Measurements from ENCODE around the gene LPAR6.
A peak's percentile ranks its signal among the peaks of the same experiment; 100 is the strongest.

The LPAR6 gene

GRCh38 chr13:48403151-48403631, 9.7 kb downstream of the LPAR6 start:
- peaks cover 91% of the 10 kb centered on the region for H3K4me1 ChIP-seq (ENCODE audit: insufficient read depth, low read length, poor library complexity, severe bottlenecking)
- peak overlapping the region; percentile 50 for H3K4me3 ChIP-seq (ENCODE audit: low read length, poor library complexity, severe bottlenecking)
- no peak for TF ChIP-seq EZH2phosphoT487 (IDR thresholded peaks at IDR 0.05; ENCODE audit: borderline replicate concordance)
- TF ChIP-seq, protein P1, sequence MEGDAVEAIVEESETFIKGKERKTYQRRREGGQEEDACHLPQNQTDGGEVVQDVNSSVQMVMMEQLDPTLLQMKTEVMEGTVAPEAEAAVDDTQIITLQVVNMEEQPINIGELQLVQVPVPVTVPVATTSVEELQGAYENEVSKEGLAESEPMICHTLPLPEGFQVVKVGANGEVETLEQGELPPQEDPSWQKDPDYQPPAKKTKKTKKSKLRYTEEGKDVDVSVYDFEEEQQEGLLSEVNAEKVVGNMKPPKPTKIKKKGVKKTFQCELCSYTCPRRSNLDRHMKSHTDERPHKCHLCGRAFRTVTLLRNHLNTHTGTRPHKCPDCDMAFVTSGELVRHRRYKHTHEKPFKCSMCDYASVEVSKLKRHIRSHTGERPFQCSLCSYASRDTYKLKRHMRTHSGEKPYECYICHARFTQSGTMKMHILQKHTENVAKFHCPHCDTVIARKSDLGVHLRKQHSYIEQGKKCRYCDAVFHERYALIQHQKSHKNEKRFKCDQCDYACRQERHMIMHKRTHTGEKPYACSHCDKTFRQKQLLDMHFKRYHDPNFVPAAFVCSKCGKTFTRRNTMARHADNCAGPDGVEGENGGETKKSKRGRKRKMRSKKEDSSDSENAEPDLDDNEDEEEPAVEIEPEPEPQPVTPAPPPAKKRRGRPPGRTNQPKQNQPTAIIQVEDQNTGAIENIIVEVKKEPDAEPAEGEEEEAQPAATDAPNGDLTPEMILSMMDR (conservative IDR thresholded peaks at IDR 0.05; ENCODE audit: low read length) = no peak

DNA sequence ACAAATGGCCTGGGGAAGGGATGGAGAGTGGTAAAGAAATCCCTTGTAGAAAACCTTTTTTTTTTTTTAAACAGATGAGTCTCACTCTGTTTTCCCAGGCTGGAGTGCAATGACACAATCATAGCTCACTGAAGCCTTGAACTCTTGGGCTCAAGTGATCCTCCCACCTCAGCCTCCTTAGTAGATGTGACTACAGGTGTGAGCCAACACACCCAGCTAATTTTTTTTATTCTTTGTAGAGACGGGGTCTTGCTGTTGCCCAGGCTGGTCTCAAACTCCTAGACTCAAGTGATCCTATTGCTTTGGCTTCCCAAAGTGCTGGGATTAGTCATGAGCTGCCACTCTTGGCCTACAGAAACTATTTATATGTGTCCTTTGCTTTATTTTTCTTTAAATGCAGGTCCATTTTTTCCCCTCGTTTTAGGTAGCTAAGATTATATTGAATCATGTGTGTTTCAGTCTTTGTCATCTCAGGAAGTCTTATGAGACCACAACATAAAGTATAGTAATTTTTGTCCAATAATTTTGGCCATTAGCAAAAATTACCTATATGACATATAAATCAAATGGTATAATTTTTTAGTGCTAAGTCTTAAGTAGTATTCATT, 10.5 kb downstream of the LPAR6 start:
- Histone ChIP-seq H3K36me3 (ENCODE audit: insufficient read depth, low read length) (no peaks in the 10 kb centered on the region), H3K4me2 (ENCODE audit: low read depth, low read length, poor library complexity, severe bottlenecking) (peak overlapping the region; percentile 69), H3K9ac (ENCODE audit: low read depth, low read length, poor library complexity, severe bottlenecking) (no peak overlapping the region), H3F3A (ENCODE audit: low read depth) (peaks cover 13% of the 10 kb centered on the region), H3K4me1 (ENCODE audit: insufficient read depth, low read length, poor library complexity, severe bottlenecking) (peaks cover 93% of the 10 kb centered on the region), H3K4me3 (ENCODE audit: low read length, poor library complexity, severe bottlenecking) (peak overlapping the region; percentile 50), H3K27me3 (ENCODE audit: insufficient read depth, low read length, poor library complexity, severe bottlenecking) (no peaks in the 10 kb centered on the region), H3K79me2 (ENCODE audit: insufficient read depth, low read length) (peaks cover 65% of the 10 kb centered on the region), H2AFZ (ENCODE audit: low read length) (no peak overlapping the region), H3K9me2 (replicated peaks; ENCODE audit: low read depth, low read length) (no peaks in the 10 kb centered on the region), H3K9me3 (ENCODE audit: insufficient read depth, low read depth, low read length) (no peaks in the 10 kb centered on the region), H4K20me1 (ENCODE audit: insufficient read depth, low read length, poor library complexity, severe bottlenecking) (no peaks in the 10 kb centered on the region)
- no peak for TF ChIP-seq EZH2phosphoT487 (IDR thresholded peaks at IDR 0.05; ENCODE audit: borderline replicate concordance)
- TF ChIP-seq, protein P1 (conservative IDR thresholded peaks at IDR 0.05; ENCODE audit: low read length) = no peak

More at GRCh38 chr13:48403151-48403631, 9.7 kb downstream of the LPAR6 start:
- peak overlapping the region; percentile 69 for H3K4me2 ChIP-seq (ENCODE audit: low read depth, low read length, poor library complexity, severe bottlenecking)
- no peaks in the 10 kb centered on the region for H3K36me3 ChIP-seq (ENCODE audit: insufficient read depth, low read length)
- no peaks in the 10 kb centered on the region for H4K20me1 ChIP-seq (ENCODE audit: insufficient read depth, low read length, poor library complexity, severe bottlenecking)
- H2AFZ ChIP-seq (ENCODE audit: low read length) = no peak overlapping the region
- no peaks in the 10 kb centered on the region for H3K9me3 ChIP-seq (ENCODE audit: insufficient read depth, low read depth, low read length)
- H3K27me3 ChIP-seq (ENCODE audit: insufficient read depth, low read length, poor library complexity, severe bottlenecking) = no peaks in the 10 kb centered on the region
- H3F3A ChIP-seq (ENCODE audit: low read depth) = peaks cover 10% of the 10 kb centered on the region; the same call in 1 of the 2 replicates
- peak overlapping the region; percentile 57 for H3K9ac ChIP-seq (ENCODE audit: low read depth, low read length, poor library complexity, severe bottlenecking)
- peaks cover 71% of the 10 kb centered on the region for H3K79me2 ChIP-seq (ENCODE audit: insufficient read depth, low read length)
- H3K9me2 ChIP-seq (replicated peaks; ENCODE audit: low read depth, low read length) = no peaks in the 10 kb centered on the region

GRCh38 chr13:48401480-48401879, 11.4 kb downstream of the LPAR6 start:
- H3K4me3 ChIP-seq (ENCODE audit: low read length, poor library complexity, severe bottlenecking) = peak overlapping the region; percentile 50
- H3K9me2 ChIP-seq (replicated peaks; ENCODE audit: low read depth, low read length) = no peaks in the 10 kb centered on the region
- H3K4me1 ChIP-seq (ENCODE audit: insufficient read depth, low read length, poor library complexity, severe bottlenecking) = peaks cover 86% of the 10 kb centered on the region
- no peaks in the 10 kb centered on the region for H3K27me3 ChIP-seq (ENCODE audit: insufficient read depth, low read length, poor library complexity, severe bottlenecking)
- H3K4me2 ChIP-seq (ENCODE audit: low read depth, low read length, poor library complexity, severe bottlenecking) = peak overlapping the region; percentile 69
- H2AFZ ChIP-seq (ENCODE audit: low read length) = no peak overlapping the region
- no peaks in the 10 kb centered on the region for H4K20me1 ChIP-seq (ENCODE audit: insufficient read depth, low read length, poor library complexity, severe bottlenecking)
- peak overlapping the region; percentile 61 for H3K9ac ChIP-seq (ENCODE audit: low read depth, low read length, poor library complexity, severe bottlenecking)
- H3K79me2 ChIP-seq (ENCODE audit: insufficient read depth, low read length) = peaks cover 55% of the 10 kb centered on the region
- peaks cover 13% of the 10 kb centered on the region for H3F3A ChIP-seq (ENCODE audit: low read depth)
- H3K36me3 ChIP-seq (ENCODE audit: insufficient read depth, low read length) = no peaks in the 10 kb centered on the region
- TF ChIP-seq EZH2phosphoT487 (IDR thresholded peaks at IDR 0.05; ENCODE audit: borderline replicate concordance) = no peak
- TF ChIP-seq, protein P1 (conservative IDR thresholded peaks at IDR 0.05; ENCODE audit: low read length) = no peak
- no peaks in the 10 kb centered on the region for H3K9me3 ChIP-seq (ENCODE audit: insufficient read depth, low read depth, low read length)
